Naive B cell (primary cell): ENCODE measurements around the gene MYCL. TPM values are rescaled to one million over a fixed set of nuclear protein-coding genes. Genes with fewer than 3 reads are reported as not detected.
A peak's percentile ranks its signal among the peaks of the same experiment; 100 is the strongest.

ENCODE experiments used
- ATAC-seq, 2 donors: fragments of 150-1000 bp; cut with Tn5 transposase; 2 replicates each; pipeline ENCODE4 v1.10.0; 2021; ENCODE audit warnings: low read depth in 2 of 2, mild to moderate bottlenecking in 2 of 2, moderate library complexity in 2 of 2
- DNase-seq: peaks from one replicate; pipeline ENCODE4 v3.0.0; 2022
- H3K27ac Mint-ChIP-seq, 6 donors: one replicate each; pipeline ENCODE4 v1.8.0; 2020 to 2022; ENCODE audit warnings: mild to moderate bottlenecking in 6 of 6, mixed read lengths in 6 of 6, moderate library complexity in 5 of 6, inconsistent platforms in 2 of 6
- H3K27me3 Mint-ChIP-seq, 3 donors: one replicate each; pipeline ENCODE4 v1.8.0; 2021 to 2022; ENCODE audit warnings: mixed read lengths in 3 of 3, mild to moderate bottlenecking in 1 of 3
- H3K36me3 Mint-ChIP-seq, 2 donors: one replicate each; pipeline ENCODE4 v1.8.0; 2020 to 2022; ENCODE audit warnings: mixed read lengths in 2 of 2, inconsistent platforms in 1 of 2, mild to moderate bottlenecking in 1 of 2
- H3K4me1 Mint-ChIP-seq, 3 donors: one replicate each; pipeline ENCODE4 v1.8.0; 2020 to 2022; ENCODE audit warnings: mixed read lengths in 3 of 3, inconsistent platforms in 1 of 3, mild to moderate bottlenecking in 1 of 3, moderate library complexity in 1 of 3
- H3K4me3 Mint-ChIP-seq, 8 donors: one replicate each; pipeline ENCODE4 v1.8.0; 2020 to 2022; ENCODE audit warnings: mild to moderate bottlenecking in 8 of 8, mixed read lengths in 8 of 8, moderate library complexity in 8 of 8, inconsistent platforms in 2 of 8
- H3K9me3 Mint-ChIP-seq, 7 donors: one replicate each; pipeline ENCODE4 v1.8.0; 2020 to 2022; ENCODE audit warnings: mixed read lengths in 7 of 7, mild to moderate bottlenecking in 5 of 7, inconsistent platforms in 2 of 7, moderate library complexity in 1 of 7
- polyA plus RNA-seq, 6 donors: library from polyadenylated mRNA; unstranded; fragments of 300-500 nt; fragmentation: Illumina TruSeq; gene quantifications; one replicate each; pipeline ENCODE4 v1.2.3, GENCODE V29; 2021; ENCODE audit warnings: low read depth in 6 of 6

Gene MYCL
- polyA plus RNA-seq, 6 donors from 2014 or later = 0.12 to 0.36 TPM; not detected in 4

DNA sequence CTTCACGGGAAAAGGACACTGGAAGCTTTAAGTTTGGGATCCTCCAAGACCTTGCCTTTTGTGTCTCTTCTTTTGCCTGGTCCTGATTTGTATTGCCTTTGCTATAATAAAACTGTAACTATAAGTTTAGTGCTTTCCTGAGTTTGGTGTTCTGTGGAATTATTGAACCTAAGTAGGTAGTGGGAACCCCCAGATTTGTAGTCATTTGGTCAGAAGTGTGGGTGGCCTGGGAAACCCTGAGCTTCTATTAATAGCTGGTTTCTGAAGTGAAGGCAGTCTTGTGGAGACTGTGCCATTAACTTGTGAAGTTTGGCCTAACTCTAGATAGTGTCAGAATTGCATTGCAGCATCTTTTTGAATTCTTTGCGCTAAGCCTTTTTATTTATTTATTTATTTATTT is 6.8 kb upstream of the MYCL start:
- Mint-ChIP-seq H3K36me3 (peaks cover 5 to 30% of the 10 kb centered on the region in 2 donors), H3K9me3 (peaks cover 2 to 28% (median 24%) of the 10 kb centered on the region in 7 donors), H3K27ac (no peak overlapping the region), H3K27me3 (peaks cover 8 to 56% (median 39%) of the 10 kb centered on the region in 3 donors), H3K4me3 (no peak overlapping the region), H3K4me1 (peaks cover 0 to 8% (median 4%) of the 10 kb centered on the region in 3 donors)
- no peak for ATAC-seq
- DNase-seq = no peak

DNA sequence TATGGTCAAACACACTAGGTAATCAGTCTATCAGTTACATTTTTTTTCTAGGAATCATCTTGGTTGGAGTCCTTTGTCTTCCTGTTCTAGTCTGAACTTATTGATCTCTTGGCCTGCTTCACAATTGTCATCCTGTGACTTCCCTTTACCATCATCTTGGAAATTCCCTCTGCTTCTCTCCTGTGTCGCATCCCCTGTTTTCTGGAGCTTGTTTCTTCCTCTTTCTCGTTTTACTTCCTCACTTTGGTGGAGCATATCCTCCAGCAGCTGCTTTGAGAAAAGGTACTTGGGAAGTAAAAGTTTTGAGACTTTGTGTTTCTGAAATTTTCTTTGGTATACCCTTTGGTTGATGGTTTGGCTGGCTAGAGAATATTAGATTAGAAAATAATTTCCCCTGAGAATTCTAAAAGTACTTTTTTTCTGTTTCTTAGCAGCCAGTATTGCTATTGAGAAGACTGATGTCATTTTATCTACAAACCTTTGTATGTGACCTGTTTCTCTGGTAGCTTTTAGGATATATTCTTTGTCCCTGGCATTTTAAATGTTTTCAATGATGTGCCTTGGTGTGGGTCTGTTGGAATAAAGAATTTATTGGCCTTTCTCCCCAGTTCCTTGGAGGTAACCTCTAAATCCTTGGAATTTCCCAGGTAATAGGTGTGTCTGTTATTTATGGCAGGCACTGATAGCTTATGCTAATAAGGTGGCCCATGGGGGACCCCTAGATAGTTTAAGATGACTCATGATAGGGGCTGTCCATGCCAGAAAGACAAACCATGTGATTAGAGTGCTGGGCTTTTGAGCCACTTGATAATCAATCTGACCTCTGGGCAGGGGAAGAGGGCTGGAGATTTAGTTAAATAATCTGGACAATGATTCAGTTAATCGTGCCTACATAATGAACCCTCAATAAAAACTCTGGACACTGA is 6.1 kb upstream of the MYCL start:
- Mint-ChIP-seq H3K27me3 (peaks cover 16 to 61% (median 46%) of the 10 kb centered on the region in 3 donors), H3K27ac (peak overlapping the region in 1 of 6 donors; percentile 27), H3K4me1 (peaks cover 4 to 8% (median 4%) of the 10 kb centered on the region in 3 donors), H3K36me3 (peaks cover 5 to 30% of the 10 kb centered on the region in 2 donors), H3K9me3 (peaks cover 2 to 28% (median 24%) of the 10 kb centered on the region in 7 donors), H3K4me3 (no peak overlapping the region)
- DNase-seq (peak; percentile 12), ATAC-seq (peak; percentile 43 to 68)

DNA sequence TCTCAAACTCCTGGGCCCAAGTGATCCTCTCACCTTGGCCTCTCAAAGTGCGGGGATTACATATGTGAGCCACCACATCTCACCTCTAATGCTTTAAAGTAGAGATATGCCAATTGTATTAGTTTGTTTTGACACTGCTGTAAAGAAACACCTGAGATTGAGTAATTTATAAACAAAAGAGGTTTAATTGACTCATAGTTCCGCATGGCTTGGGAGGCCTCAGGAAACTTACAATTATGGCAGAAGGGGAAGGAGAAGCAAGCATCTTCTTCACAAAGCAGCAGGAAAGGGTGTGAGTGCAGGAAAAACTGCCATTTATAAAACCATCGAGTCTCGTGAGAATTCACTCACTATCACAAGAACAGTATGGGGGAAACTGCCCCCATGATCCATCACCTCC is 3.5 kb upstream of the MYCL start:
- DNase-seq (no peak), ATAC-seq (no peak)
- Mint-ChIP-seq H3K27me3 (peaks cover 27 to 65% (median 51%) of the 10 kb centered on the region in 3 donors), H3K4me3 (peak overlapping the region in 1 of 8 donors; percentile 18), H3K27ac (no peak overlapping the region), H3K4me1 (peaks cover 8 to 14% (median 10%) of the 10 kb centered on the region in 3 donors), H3K36me3 (peaks cover 5 to 28% of the 10 kb centered on the region in 2 donors), H3K9me3 (peaks cover 2 to 28% (median 24%) of the 10 kb centered on the region in 7 donors)

DNA sequence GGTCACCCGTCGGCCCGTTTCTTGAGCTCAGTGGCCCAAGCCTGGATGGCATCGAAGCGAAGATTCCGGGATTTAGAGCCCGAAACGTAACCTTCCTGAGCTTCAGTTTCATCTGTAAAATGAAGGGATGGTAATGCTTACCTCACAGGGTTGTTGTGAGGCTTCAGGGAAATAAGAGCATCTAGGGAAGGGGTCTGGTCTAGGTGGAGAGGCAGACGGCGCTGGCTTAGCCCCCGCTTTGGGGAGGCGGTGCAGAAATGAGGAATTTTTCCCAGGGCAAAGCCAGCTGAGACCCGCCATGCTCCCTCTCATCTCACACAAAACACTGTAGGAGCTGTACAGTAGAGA is 717 bp upstream of the MYCL start:
- ATAC-seq = peak; percentile 12 to 17
- H3K4me3 Mint-ChIP-seq = peak overlapping the region in 7 of 8 donors; percentile 77 to 89 (median 80)
- no peak for DNase-seq
- H3K27ac Mint-ChIP-seq = peak overlapping the region in 1 of 6 donors; percentile 53
- peaks cover 0 to 5% (median under 1%) of the 10 kb centered on the region in 7 donors for H3K9me3 Mint-ChIP-seq
- H3K27me3 Mint-ChIP-seq = peaks cover 44 to 83% (median 61%) of the 10 kb centered on the region in 3 donors
- H3K36me3 Mint-ChIP-seq = peaks cover 0 to 4% of the 10 kb centered on the region in 2 donors
- peaks cover under 1 to 14% (median 6%) of the 10 kb centered on the region in 3 donors for H3K4me1 Mint-ChIP-seq

DNA sequence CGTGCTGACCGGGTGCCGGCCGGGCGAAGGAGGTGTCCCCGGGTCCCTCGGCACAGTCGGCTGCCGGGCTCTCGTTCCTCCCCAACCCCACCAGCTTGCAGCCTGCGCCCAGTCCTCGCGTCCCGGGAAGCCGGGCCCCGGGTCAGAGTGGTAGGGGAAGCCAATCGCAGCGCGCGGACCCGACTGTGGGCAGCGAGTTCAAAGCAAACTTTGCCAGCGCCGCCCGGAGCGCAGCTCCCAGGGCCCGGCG is 328 bp downstream of the MYCL start:
- no peaks in the 10 kb centered on the region for H3K36me3 Mint-ChIP-seq
- H3K9me3 Mint-ChIP-seq = no peaks in the 10 kb centered on the region
- peaks cover 50 to 84% (median 66%) of the 10 kb centered on the region in 3 donors for H3K27me3 Mint-ChIP-seq
- peaks cover 0 to 14% (median 5%) of the 10 kb centered on the region in 3 donors for H3K4me1 Mint-ChIP-seq
- no peak overlapping the region for H3K27ac Mint-ChIP-seq
- no peak for ATAC-seq
- peak; percentile 9 for DNase-seq
- H3K4me3 Mint-ChIP-seq = peak overlapping the region in 5 of 8 donors; percentile 19 to 69 (median 59)

DNA sequence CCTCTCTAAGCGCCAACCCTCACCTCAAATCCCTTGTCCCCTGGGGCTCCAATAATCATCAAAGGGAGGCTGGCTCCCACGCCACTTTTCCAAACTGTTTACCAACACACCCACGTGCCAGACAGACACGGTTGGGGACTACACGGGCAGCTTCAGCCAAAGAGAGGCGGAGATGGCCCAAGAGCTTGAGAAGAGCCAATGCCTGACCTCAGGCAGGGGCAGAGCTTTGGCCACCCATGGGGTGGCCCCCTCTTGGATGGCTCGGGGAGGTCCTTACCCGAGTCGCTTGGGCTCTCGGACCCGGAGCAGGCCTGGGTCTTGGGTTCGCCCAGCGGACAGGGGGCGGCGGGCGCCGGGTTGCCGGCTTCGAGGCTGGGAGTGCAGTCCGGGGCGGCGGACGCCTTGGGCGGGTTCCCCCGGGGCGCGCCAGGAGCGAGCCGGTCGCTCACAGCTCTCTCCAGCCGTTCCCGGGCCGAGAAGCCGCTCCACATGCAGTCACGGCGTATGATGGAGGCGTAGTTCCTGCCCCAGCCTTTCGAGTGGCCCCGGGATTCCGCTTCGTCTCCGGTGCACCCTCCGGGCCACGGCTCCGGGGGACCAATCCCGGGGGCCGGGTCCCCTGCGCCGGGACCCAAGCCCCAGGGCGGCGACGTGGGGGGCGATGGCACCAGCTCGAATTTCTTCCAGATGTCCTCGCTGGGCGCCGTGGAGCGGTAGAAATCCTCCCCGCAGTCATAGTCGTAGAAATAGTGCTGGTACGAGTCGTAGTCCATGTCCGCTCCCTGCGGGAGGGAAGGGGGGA is 854 bp downstream of the MYCL start:
- Mint-ChIP-seq H3K27me3 (peaks cover 52 to 84% (median 65%) of the 10 kb centered on the region in 3 donors), H3K4me1 (peaks cover 0 to 14% (median 5%) of the 10 kb centered on the region in 3 donors), H3K9me3 (no peaks in the 10 kb centered on the region), H3K4me3 (peak overlapping the region; percentile 50 to 86 (median 64)), H3K27ac (no peak overlapping the region), H3K36me3 (no peaks in the 10 kb centered on the region)
- ATAC-seq (no peak), DNase-seq (no peak)

DNA sequence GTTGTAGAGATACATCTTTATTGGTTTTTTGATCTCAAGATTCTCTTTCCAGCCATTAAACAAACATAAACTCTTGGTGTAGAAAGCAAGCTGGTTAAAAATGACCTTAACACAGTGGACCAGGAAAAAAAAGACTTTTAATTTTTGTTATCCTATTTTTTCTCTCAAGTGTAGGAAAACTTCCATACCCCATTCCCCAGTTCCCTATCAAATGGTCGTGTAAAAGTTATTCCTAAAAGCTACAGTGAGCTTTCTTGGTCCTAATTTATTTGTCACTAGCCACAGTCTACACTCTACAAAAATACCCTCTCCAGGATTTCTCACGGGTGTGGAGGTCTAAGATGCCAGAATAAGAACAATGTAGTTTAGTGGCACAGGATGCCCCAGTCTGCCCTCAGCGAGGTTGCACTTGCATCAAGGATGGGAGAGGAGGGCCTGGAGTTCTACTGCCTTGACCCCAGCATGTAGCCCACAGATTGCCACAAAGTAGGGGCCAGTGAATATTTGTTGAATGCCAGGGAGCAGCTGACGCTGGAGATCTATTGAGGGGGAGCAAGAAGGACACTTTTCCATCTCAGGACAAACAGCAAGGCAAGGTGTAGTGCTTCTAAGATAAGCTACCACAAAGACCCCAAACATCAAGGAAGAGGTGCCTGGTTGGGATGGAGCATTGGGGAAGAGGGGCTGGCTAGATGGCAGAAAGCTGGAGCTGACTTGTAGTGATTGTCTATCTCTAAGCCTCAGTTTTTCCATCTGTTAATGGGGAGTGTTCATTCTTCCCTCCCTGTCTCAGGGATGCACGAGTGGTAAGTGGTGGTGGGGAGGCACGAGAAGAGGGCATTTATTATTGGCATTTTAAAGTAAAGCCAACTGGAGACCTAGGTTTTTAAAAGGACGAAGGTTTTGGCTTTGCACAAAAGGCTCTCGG is 1.8 kb downstream of the MYCL start:
- no peak for ATAC-seq

DNA sequence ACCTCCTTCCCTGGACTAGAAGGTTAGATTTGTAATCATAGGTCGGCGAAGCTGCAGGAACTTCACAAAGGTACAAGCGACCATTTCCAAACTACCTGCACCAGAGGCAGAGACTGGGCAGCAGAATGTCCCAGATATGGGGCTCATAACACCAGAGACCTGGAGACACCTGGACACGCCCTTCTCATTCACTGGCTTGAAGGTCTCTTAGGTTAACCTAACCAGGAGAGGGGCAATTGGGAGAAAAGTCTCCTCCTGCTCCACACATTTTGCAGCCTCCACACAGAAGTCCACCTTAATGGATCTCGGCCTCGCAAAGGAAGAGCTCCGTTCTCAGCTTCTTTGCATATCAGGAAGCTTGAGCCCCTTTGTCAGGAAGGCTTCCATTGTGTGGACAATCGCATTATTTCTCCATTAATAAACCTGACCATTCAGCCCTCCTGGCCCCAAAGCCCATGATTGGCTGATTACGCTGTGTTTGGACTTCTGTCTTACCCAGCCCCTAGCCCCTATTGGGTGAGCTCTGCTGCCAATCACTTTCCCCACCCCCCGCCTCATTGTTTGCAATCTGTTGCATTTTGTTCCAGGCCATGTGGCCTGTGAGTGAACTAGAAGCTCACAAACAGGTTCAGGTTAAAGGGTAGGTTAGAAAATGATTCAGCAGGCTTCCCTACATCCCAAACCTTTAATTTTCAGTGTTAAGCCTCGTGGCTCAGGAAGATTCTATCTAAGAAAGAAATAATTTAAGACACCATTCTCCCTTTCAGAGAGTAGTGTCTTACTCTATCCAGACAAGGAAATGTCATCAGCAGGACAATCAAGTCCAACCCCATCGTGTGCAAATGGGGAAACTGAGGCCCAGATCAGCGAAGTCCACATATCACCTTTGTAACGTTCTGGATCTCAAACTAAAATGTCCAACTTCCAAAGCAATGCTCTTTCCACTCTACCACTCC is 2.8 kb downstream of the MYCL start:
- H3K27ac Mint-ChIP-seq = peak overlapping the region in 1 of 6 donors; percentile 33
- DNase-seq = no peak
- peaks cover 61 to 82% (median 61%) of the 10 kb centered on the region in 3 donors for H3K27me3 Mint-ChIP-seq
- ATAC-seq = no peak
- no peaks in the 10 kb centered on the region for H3K9me3 Mint-ChIP-seq
- H3K4me3 Mint-ChIP-seq = peak overlapping the region in 1 of 8 donors; percentile 59
- peaks cover 0 to 14% (median 5%) of the 10 kb centered on the region in 3 donors for H3K4me1 Mint-ChIP-seq
- no peaks in the 10 kb centered on the region for H3K36me3 Mint-ChIP-seq

More for the DNA sequence above, 1.8 kb downstream of the MYCL start:
- no peaks in the 10 kb centered on the region for H3K36me3 Mint-ChIP-seq
- peaks cover 54 to 83% (median 55%) of the 10 kb centered on the region in 3 donors for H3K27me3 Mint-ChIP-seq
- peak overlapping the region in 3 of 6 donors; percentile 8 to 85 (median 30) for H3K27ac Mint-ChIP-seq
- H3K4me3 Mint-ChIP-seq = peak overlapping the region in 7 of 8 donors; percentile 5 to 83 (median 59)
- no peaks in the 10 kb centered on the region for H3K9me3 Mint-ChIP-seq
- no peak for DNase-seq
- peaks cover 0 to 14% (median 5%) of the 10 kb centered on the region in 3 donors for H3K4me1 Mint-ChIP-seq

DNA sequence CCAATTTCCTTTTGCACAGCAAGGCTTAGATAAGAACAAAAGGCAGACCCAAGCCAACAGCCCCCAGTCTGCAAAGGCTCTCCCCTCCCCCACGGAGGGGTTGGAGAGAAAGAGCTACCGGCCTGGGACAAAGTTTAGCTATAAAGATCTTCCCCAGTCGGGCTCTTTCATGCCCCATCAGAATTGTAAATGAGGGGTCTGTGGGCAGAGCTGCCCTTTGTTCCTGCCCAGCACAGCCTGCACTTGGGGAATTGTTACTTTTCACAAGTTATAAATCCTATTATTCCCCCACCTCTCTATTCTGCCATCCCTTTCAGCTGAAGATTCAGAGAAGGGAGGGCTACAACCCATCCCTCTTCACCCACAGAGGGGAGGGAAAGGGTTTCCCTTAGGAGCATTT is 3.5 kb downstream of the MYCL start:
- H3K27me3 Mint-ChIP-seq = peaks cover 57 to 81% (median 61%) of the 10 kb centered on the region in 3 donors
- no peaks in the 10 kb centered on the region for H3K9me3 Mint-ChIP-seq
- H3K36me3 Mint-ChIP-seq = no peaks in the 10 kb centered on the region
- peaks cover 0 to 14% (median 5%) of the 10 kb centered on the region in 3 donors for H3K4me1 Mint-ChIP-seq
- no peak overlapping the region for H3K27ac Mint-ChIP-seq
- H3K4me3 Mint-ChIP-seq = no peak overlapping the region
- ATAC-seq (no peak), DNase-seq (no peak)

DNA sequence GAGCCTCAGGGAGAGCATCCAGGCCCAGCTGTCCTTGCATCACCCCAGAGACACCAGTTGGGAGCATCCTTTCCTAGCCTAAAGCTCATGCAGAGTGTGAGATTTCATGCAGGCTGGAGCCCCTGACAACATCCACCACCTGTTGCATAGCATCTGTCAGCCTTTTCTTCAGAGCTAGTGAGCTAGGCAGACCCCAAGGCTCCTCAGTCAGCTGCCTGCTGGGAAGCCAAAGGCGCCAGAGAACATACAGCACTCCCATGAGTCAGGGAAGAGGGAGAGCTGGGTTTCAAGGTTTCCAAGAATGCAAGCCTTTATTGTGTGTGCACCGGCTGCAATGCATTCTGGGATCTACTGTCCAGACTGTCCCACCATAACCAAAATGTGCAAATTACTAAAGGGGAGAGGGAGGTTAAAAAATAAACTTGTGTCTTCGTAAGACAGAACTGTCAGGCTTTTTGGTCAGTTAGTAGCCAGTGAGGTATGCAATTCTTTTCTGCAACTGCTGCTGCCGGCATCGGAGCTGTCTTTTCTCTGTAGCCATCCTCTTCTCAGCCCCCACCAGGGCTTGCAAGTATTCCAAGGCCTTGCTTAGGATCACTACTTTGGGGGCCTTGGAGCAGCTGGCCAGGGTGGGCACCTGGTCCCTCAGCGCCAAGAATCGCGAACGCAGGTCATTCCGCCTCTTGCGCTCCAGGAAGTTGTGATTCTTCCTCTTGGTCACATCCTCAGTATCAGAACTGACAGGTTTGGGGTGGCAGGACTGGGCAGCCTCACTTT is 4.6 kb downstream of the MYCL start:
- peaks cover 55 to 77% (median 59%) of the 10 kb centered on the region in 3 donors for H3K27me3 Mint-ChIP-seq
- peaks cover 2 to 9% (median 4%) of the 10 kb centered on the region in 3 donors for H3K4me1 Mint-ChIP-seq
- no peak for DNase-seq
- ATAC-seq = no peak
- no peak overlapping the region for H3K4me3 Mint-ChIP-seq
- no peaks in the 10 kb centered on the region for H3K36me3 Mint-ChIP-seq
- H3K27ac Mint-ChIP-seq = no peak overlapping the region
- H3K9me3 Mint-ChIP-seq = no peaks in the 10 kb centered on the region

DNA sequence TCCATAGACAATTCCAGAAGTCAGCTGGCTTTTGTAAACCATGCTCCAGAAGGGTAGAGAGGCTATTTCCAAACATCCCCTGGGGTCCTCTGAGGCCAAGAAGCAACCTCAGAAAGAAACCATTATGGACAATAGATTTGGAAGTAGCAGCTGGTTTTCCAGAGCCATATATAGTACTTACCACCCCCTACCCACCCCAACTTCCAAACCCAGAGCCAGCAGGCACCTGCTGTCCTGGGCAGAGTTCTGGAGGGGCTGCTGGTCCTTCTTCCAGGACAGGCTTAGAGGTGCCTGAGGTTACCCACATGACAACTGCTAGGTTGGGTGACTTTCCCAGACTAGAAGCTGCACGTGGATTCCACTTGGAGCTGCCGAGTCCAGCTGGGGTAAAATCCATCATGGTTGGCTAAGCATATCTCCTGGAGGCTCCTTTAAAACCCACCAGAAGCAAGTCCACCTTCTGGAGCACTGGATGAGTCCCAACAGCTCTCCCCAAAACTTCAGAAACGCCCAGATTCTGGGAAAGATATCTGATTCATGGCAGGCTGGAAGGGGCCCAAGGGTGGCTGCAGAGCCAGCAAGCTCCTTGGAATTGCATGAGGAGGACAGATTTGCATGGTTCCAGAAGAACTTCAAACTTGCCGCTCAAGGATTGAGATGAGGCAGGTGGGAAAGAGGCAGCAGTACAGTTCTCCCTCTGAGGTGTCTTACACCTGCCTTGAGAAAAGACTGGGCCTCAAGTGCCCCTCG is 5.8 kb downstream of the MYCL start:
- H3K4me3 Mint-ChIP-seq = no peak overlapping the region

More for the DNA sequence above, 5.8 kb downstream of the MYCL start:
- Mint-ChIP-seq H3K4me1 (peaks cover 2 to 6% (median 4%) of the 10 kb centered on the region in 3 donors), H3K27me3 (peaks cover 56 to 81% (median 58%) of the 10 kb centered on the region in 3 donors), H3K9me3 (no peaks in the 10 kb centered on the region), H3K36me3 (no peaks in the 10 kb centered on the region), H3K27ac (no peak overlapping the region)
- ATAC-seq (no peak), DNase-seq (no peak)
